AG04450 (cell line): ENCODE data around the gene RNF152. TPM values are rescaled to one million over a fixed set of nuclear protein-coding genes. Genes with fewer than 3 reads are reported as not detected.

Experiments used
- CTCF ChIA-PET: fragments of 300-600, 350-600 bp; formaldehyde crosslinking; extraction: SDS; loops from one replicate; lab custom pipeline; 2022; ENCODE audit warnings: antibody characterized with exemption, inconsistent platforms; lab: Charles Lee
- POLR2A ChIA-PET: fragments of 350-600 bp; formaldehyde crosslinking; extraction: SDS; loops from one replicate; lab custom pipeline; 2021; ENCODE audit warnings: antibody characterized with exemption, inconsistent platforms; lab: Yijun Ruan, JAX
- DNase-seq: peaks from one replicate; pipeline ENCODE4 v3.0.0-alpha.2; 2011; ENCODE audit warnings: low read depth, low spot score
- H3K27ac ChIP-seq: one replicate; pipeline ENCODE4 v1.5.1; 2012; ENCODE audit warnings: low read depth, low read length, control low read depth
- H3K27me3 ChIP-seq: one replicate; pipeline ENCODE4 v1.6.0; 2012; ENCODE audit warnings: low read length; ENCODE audit not compliant: control insufficient read depth, insufficient read depth
- H3K4me3 ChIP-seq: 2 replicates; pipeline ENCODE4 v1.5.1; 2011; ENCODE audit warnings: mild to moderate bottlenecking, low read depth, low read length, control low read depth
- H3K9me3 ChIP-seq: 2 replicates; pipeline ENCODE4 v1.5.1; 2012; ENCODE audit warnings: low read length; ENCODE audit not compliant: control insufficient read depth, insufficient read depth
- CTCF ChIP-seq: IDR thresholded peaks from 2 replicates; pipeline ENCODE4 v1.5.1; 2011; ENCODE audit warnings: low read depth, low read length, control low read depth, inconsistent platforms
- polyA minus RNA-seq: library from RNA; depleted of rRNA, polyadenylated mRNA; stranded (reverse); fragments of >200 nt; gene quantifications from 2 replicates; pipeline ENCODE4 v1.2.3, GENCODE V29; 2011; rRNA and poly(A)+ RNA removed
- polyA plus RNA-seq: library from polyadenylated mRNA; depleted of rRNA; stranded (reverse); fragments of >200 nt; gene quantifications from 2 replicates; pipeline ENCODE4 v1.2.3, GENCODE V29; 2011; rRNA removed

Gene RNF152
- polyA plus RNA-seq (5.0 and 7.4 TPM in 2 replicates), polyA minus RNA-seq (38.8 and 50.1 TPM in 2 replicates)

GRCh38 chr18:61892683-61893308 is at the start of gene RNF152:
TSS of gene RNF152 (minus strand) at chr18:61893007. CDS start at chr18:61816463, 76,544 bp downstream.
- no peaks in the 10 kb centered on the region for H3K9me3 ChIP-seq
- ChIA-PET CTCF (interaction anchor here (1.2 to 6.0 kb wide), 5 partner anchors 36 to 315 kb away, joined by 3 to 33 read pairs (median 4); no protein-coding TSS in a partner anchor), POLR2A (interaction anchor here (1.4 kb wide), 1 partner anchor 59 kb away, joined by 6 read pairs; no protein-coding TSS in a partner anchor)
- H3K27ac ChIP-seq = peak within 1 kb of the TSS; percentile 31
- peak within 1 kb of the TSS; percentile 83 for H3K4me3 ChIP-seq
- peak; percentile 33 for TF ChIP-seq CTCF
- H3K27me3 ChIP-seq = no peaks in the 10 kb centered on the region
- no peak for DNase-seq

- Histone ChIP-seq H3K9me3 (no peaks in the 10 kb centered on the region), H3K27me3 (no peaks in the 10 kb centered on the region), H3K27ac (no peak overlapping the region), H3K4me3 (no peak overlapping the region)
- no peak for TF ChIP-seq CTCF
- CTCF ChIA-PET = interaction anchor here (0.6 to 1.3 kb wide), 4 partner anchors 41 to 619 kb away, joined by 3 to 4 read pairs (median 4); no protein-coding TSS in a partner anchor
- DNase-seq = no peak
- POLR2A ChIA-PET = no interaction called here
These were observed 49.2 kb upstream of the RNF152 start for GRCh38 chr18:61941948-61942471.

- no peak for TF ChIP-seq CTCF
- Histone ChIP-seq H3K27me3 (no peaks in the 10 kb centered on the region), H3K9me3 (no peaks in the 10 kb centered on the region), H3K4me3 (no peak overlapping the region), H3K27ac (no peak overlapping the region)
- POLR2A ChIA-PET = no interaction called here
- no peak for DNase-seq
- CTCF ChIA-PET = no interaction called here
These were observed 46.4 kb upstream of the RNF152 start for GRCh38 chr18:61939046-61939674.

- H3K27ac ChIP-seq = no peak overlapping the region
- CTCF ChIA-PET = interaction anchor here (0.8 kb wide), 1 partner anchor 35 kb away, joined by 3 read pairs; no protein-coding TSS in a partner anchor
- DNase-seq = no peak
- POLR2A ChIA-PET = no interaction called here
- no peak for TF ChIP-seq CTCF
- H3K9me3 ChIP-seq = no peaks in the 10 kb centered on the region
- no peaks in the 10 kb centered on the region for H3K27me3 ChIP-seq
- H3K4me3 ChIP-seq = no peak overlapping the region
These were observed 42.6 kb upstream of the RNF152 start for GRCh38 chr18:61935362-61935761.
